HepG2 (cell line): ENCODE measurements around the gene NT5DC1. TPM values are rescaled to one million over a fixed set of nuclear protein-coding genes. Genes with fewer than 3 reads are reported as not detected.

ENCODE experiments used
- ATAC-seq: fragments of 200-7000 bp; cut with Tn5 transposase; 3 replicates; pipeline ENCODE4 v1.9.1; 2020; ENCODE audit warnings: mild to moderate bottlenecking, moderate library complexity
- BruUV-seq: library from RNA; stranded (reverse); fragments of 400-500 nt; replicated peaks from 2 replicates; lab custom pipeline; 2021; lab: Mats Ljungman, UMichigan
- CTCF ChIA-PET: fragments of 300-600 bp; formaldehyde crosslinking; extraction: SDS; loops from one replicate; lab custom pipeline; 2021; ENCODE audit warnings: low total read pairs, inconsistent platforms, low intra/inter-chr PET ratio; lab: Yijun Ruan, JAX
- POLR2A ChIA-PET: fragments of 350-600 bp; sonication (Branson Sonifier 250); formaldehyde crosslinking; loops from one replicate; lab custom pipeline; 2020; ENCODE audit warnings: antibody characterized with exemption, inconsistent platforms; lab: Yijun Ruan, JAX
- DNase-seq: peaks from one replicate; pipeline ENCODE4 v3.0.0-alpha.2; 2015; ENCODE audit warnings: low spot score
- FAIRE-seq: peaks from 3 replicates; lab custom pipeline; 2011; peaks lifted over from hg19 to GRCh38; lab: Jason Lieb, UNC
- H2AFZ ChIP-seq: one replicate; pipeline ENCODE4 v1.6.1; 2011; ENCODE audit warnings: low read length, inconsistent platforms
- H3K27ac ChIP-seq: fragments of 300-600 bp; 3 replicates; pipeline ENCODE4 v1.8.0; 2011; ENCODE audit warnings: mixed run types, mild to moderate bottlenecking, mixed read lengths, low read length, inconsistent platforms; ENCODE audit not compliant: insufficient read depth; ENCODE audit errors: extremely low read length
- H3K27me3 ChIP-seq, 2 experiments: fragments of 200-600 bp in 1 of 2; 2 replicates in 1 of 2; 3 replicates in 1 of 2; pipeline versions ENCODE4 v1.6.0 to v1.8.0; 2011; ENCODE audit warnings: low read length in 2 of 2, mild to moderate bottlenecking in 2 of 2, moderate library complexity in 2 of 2, inconsistent platforms in 1 of 2; ENCODE audit not compliant: insufficient read depth in 2 of 2, control insufficient read depth in 1 of 2
- H3K36me3 ChIP-seq, 2 experiments: fragments of 200-600 bp in 1 of 2; replicated peaks in 1 of 2; 2 replicates in 1 of 2; 3 replicates in 1 of 2; pipeline versions ENCODE4 v1.5.1 to v1.8.0; 2011; ENCODE audit warnings: low read length in 2 of 2, inconsistent platforms in 1 of 2; ENCODE audit not compliant: insufficient read depth in 2 of 2, control insufficient read depth in 1 of 2
- H3K4me1 ChIP-seq: 2 replicates; pipeline ENCODE4 v1.5.1; 2012; ENCODE audit warnings: low read length, inconsistent platforms; ENCODE audit not compliant: insufficient read depth
- H3K4me2 ChIP-seq: 2 replicates; pipeline ENCODE4 v1.6.0; 2011; ENCODE audit warnings: low read depth, low read length, inconsistent platforms
- H3K4me3 ChIP-seq, 3 experiments: fragments of 200-600 bp in 1 of 3; sonication (generic), shearing (Covaris generic) in 1 of 3; replicated peaks in 1 of 3; 2 replicates each; pipeline ENCODE4 v1.5.1; 2011 to 2016; ENCODE audit warnings: low read length in 3 of 3, inconsistent platforms in 2 of 3, low read depth in 2 of 3, mild to moderate bottlenecking in 2 of 3, control low read depth in 1 of 3, mixed read lengths in 1 of 3; ENCODE audit not compliant: insufficient read depth in 1 of 3
- H3K79me2 ChIP-seq: one replicate; pipeline ENCODE4 v1.6.1; 2011; ENCODE audit warnings: low read length, inconsistent platforms; ENCODE audit not compliant: insufficient read depth
- H3K9ac ChIP-seq: 2 replicates; pipeline ENCODE4 v1.6.0; 2011; ENCODE audit warnings: mild to moderate bottlenecking, low read depth, low read length, inconsistent platforms; ENCODE audit not compliant: insufficient read depth
- H3K9me3 ChIP-seq: 2 replicates; pipeline ENCODE4 v1.5.1; 2012; ENCODE audit warnings: mild to moderate bottlenecking, low read length
- H4K20me1 ChIP-seq: 2 replicates; pipeline ENCODE4 v1.6.0; 2011; ENCODE audit warnings: inconsistent platforms, mild to moderate bottlenecking, low read length, moderate library complexity; ENCODE audit not compliant: insufficient read depth
- ETV5 ChIP-seq: IDR thresholded peaks from 2 replicates; pipeline ENCODE4 v1.6.1; 2018; ENCODE audit warnings: missing biosample characterization, missing genetic modification reagents, inconsistent platforms, borderline replicate concordance
- HHEX ChIP-seq: IDR thresholded peaks from 2 replicates; pipeline ENCODE4 v1.6.1; 2016; ENCODE audit warnings: control low read depth
- ISX ChIP-seq: sonication (generic); formaldehyde crosslinking; conservative IDR thresholded peaks from 2 replicates; pipeline ENCODE4 v1.5.0; 2020; ENCODE audit warnings: missing genetic modification reagents
- MBNL3 ChIP-seq: fragments of 250-450 bp; sonication (Bioruptor Pico); conservative IDR thresholded peaks from 2 replicates; pipeline ENCODE4 v1.8.0; 2022; ENCODE audit warnings: mild to moderate bottlenecking, inconsistent platforms
- MXI1 ChIP-seq: IDR thresholded peaks from 3 replicates; pipeline ENCODE4 v1.6.1; 2012; ENCODE audit warnings: low read depth, low read length, inconsistent platforms, borderline replicate concordance
- SALL2 ChIP-seq: sonication (generic); formaldehyde crosslinking; IDR thresholded peaks from 2 replicates; pipeline ENCODE4 v1.8.1; 2023; ENCODE audit warnings: mild to moderate bottlenecking, missing genetic modification reagents, inconsistent platforms
- TEAD2 ChIP-seq: sonication (generic); formaldehyde crosslinking; IDR thresholded peaks from 2 replicates; pipeline ENCODE4 v1.9.0; 2021; ENCODE audit warnings: missing genetic modification reagents
- ZNF256 ChIP-seq: sonication (generic); formaldehyde crosslinking; conservative IDR thresholded peaks from 2 replicates; pipeline ENCODE4 v1.4.0; 2020; ENCODE audit warnings: missing genetic modification reagents
- ZNF337 ChIP-seq: sonication (generic); formaldehyde crosslinking; IDR thresholded peaks from 2 replicates; pipeline ENCODE4 v1.5.1; 2020; ENCODE audit warnings: missing genetic modification reagents, low read depth, mild to moderate bottlenecking, borderline replicate concordance
- ZNF570 ChIP-seq: sonication (generic); formaldehyde crosslinking; IDR thresholded peaks from 2 replicates; pipeline ENCODE4 v1.4.0; 2020; ENCODE audit warnings: mild to moderate bottlenecking, missing genetic modification reagents, borderline replicate concordance
- ZNF674 ChIP-seq: sonication (generic); formaldehyde crosslinking; IDR thresholded peaks from 2 replicates; pipeline ENCODE4 v1.5.0; 2020; ENCODE audit warnings: low read depth, mild to moderate bottlenecking, missing genetic modification reagents
- ZNF772 ChIP-seq: sonication (generic); formaldehyde crosslinking; IDR thresholded peaks from 2 replicates; pipeline ENCODE4 v1.5.0; 2020; ENCODE audit warnings: mild to moderate bottlenecking, missing genetic modification reagents
- ZNF792 ChIP-seq: IDR thresholded peaks from 2 replicates; pipeline ENCODE4 v1.6.1; 2016
- ZNF83 ChIP-seq: sonication (generic); formaldehyde crosslinking; IDR thresholded peaks from 2 replicates; pipeline ENCODE4 v1.4.0; 2020; ENCODE audit warnings: missing genetic modification reagents, mild to moderate bottlenecking, borderline replicate concordance
- WGBS: methylation state at CpG from one replicate; pipeline ENCODE4 v1.1.6; 2017; ENCODE audit warnings: low lambda C conversion rate; 5-methylcytosine and 5-hydroxymethylcytosine counted together
- in situ Hi-C: cut with HindIII; loops from 2 replicates; pipeline ENCODE4 v1.10.0; 2017; ENCODE audit warnings: low pct_unique_long_range_greater_than_20kb; ENCODE audit not compliant: extremely low pct_ligation_motif_present
- intact Hi-C: fragments of 100-400 bp; cut with micrococcal nuclease; formaldehyde crosslinking; loops from one replicate; pipeline ENCODE4 v1.10.0; 2022; ENCODE audit not compliant: unreplicated experiment
- polyA plus RNA-seq, 8 experiments: library from polyadenylated mRNA; depleted of rRNA in 3 of 8; stranded (reverse) in 7 of 8; unstranded in 1 of 8; fragments of >200 nt; fragmentation: Illumina TruSeq in 4 of 8; extraction: Trizol in 4 of 8; gene quantifications; 2 replicates each; pipeline versions ENCODE4 v1.2.1 to v1.2.3, GENCODE V29; 2011 to 2016; ENCODE audit warnings: low read depth in 4 of 8, missing spikeins in 1 of 8, mixed read lengths in 1 of 8; ENCODE audit not compliant: insufficient read depth in 1 of 8
- total RNA-seq, 5 experiments: library from RNA; depleted of rRNA; stranded (reverse); fragments of >200 nt; fragmentation: Illumina TruSeq; extraction: Trizol; gene quantifications; 2 replicates each; pipeline ENCODE4 v1.2.3, GENCODE V29; 2016; ENCODE audit warnings: low read depth in 1 of 5
- TF ChIP-seq, protein P1 (sequence below): sonication (generic); formaldehyde crosslinking; IDR thresholded peaks from 2 replicates; pipeline ENCODE4 v1.4.0; 2020; ENCODE audit warnings: missing genetic modification reagents, borderline replicate concordance
- TF ChIP-seq, protein P2 (sequence below): sonication (generic); formaldehyde crosslinking; IDR thresholded peaks from 2 replicates; pipeline ENCODE4 v1.5.1; 2020; ENCODE audit warnings: missing genetic modification reagents, mild to moderate bottlenecking, borderline replicate concordance
- TF ChIP-seq, protein P3 (sequence below): IDR thresholded peaks from 2 replicates; pipeline ENCODE4 v1.6.1; 2016; ENCODE audit warnings: low read depth, control low read depth

NT5DC1 gene
- total and polyA plus RNA-seq, 2 of the 13 experiments (the other 11 are each of a cell fraction or from before 2014, with no cell fraction given) = 27.0 to 56.1 TPM

DNA sequence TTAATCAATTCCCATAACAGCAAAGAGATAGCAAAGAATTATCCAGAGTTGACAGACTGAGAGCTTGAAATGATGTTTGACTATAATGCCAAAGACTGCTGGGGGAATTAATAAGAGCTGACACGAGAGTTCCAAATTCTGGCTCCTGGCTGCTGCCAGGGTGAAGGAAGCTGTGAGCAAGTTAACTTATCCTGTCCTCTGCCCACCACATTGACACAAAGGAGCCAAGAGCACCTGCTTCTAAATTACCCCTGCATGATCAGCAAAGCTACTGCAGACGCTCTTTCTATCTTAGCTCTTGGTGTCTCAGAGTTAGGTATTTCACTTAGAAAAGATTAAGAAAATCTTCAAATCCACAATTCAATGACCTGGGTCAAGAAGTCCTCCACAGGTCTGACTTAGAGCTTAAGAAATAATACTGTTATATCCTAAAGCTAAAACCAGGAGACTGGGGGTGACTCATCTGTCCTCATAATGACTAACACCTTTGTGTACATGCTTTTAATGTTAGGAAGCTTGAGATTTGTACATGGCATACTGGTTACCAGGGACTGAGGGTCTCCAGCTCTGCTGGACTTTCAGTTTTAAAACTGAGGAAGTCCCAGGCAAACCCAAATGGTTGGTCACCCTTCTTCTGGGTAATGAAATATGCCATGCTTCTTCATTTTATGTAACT lies 26.8 kb upstream of the NT5DC1 start (continued):
- TF ChIP-seq, protein P1, sequence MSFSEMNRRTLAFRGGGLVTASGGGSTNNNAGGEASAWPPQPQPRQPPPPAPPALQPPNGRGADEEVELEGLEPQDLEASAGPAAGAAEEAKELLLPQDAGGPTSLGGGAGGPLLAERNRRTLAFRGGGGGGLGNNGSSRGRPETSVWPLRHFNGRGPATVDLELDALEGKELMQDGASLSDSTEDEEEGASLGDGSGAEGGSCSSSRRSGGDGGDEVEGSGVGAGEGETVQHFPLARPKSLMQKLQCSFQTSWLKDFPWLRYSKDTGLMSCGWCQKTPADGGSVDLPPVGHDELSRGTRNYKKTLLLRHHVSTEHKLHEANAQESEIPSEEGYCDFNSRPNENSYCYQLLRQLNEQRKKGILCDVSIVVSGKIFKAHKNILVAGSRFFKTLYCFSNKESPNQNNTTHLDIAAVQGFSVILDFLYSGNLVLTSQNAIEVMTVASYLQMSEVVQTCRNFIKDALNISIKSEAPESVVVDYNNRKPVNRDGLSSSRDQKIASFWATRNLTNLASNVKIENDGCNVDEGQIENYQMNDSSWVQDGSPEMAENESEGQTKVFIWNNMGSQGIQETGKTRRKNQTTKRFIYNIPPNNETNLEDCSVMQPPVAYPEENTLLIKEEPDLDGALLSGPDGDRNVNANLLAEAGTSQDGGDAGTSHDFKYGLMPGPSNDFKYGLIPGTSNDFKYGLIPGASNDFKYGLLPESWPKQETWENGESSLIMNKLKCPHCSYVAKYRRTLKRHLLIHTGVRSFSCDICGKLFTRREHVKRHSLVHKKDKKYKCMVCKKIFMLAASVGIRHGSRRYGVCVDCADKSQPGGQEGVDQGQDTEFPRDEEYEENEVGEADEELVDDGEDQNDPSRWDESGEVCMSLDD = no peak
- TF ChIP-seq ETV5 (CRISPR knock-in tag) = no peak
- TF ChIP-seq ISX = no peak
- no peak for TF ChIP-seq ZNF337 (CRISPR knock-in tag)
- no peak for TF ChIP-seq ZNF570 (CRISPR knock-in tag)
- TF ChIP-seq, protein P2, sequence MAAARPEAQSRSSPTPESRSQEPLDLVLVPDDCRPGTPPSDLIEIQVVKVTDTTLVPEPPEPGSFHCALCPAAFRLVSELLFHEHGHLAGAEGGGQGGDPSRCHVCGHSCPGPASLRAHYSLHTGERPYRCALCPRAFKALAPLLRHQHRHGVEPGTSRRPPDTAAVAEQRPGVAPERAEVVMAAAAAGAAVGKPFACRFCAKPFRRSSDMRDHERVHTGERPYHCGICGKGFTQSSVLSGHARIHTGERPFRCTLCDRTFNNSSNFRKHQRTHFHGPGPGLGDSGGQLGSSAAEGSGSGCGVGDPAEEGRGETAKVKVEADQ = no peak
- TF ChIP-seq MXI1 = peak; percentile 35; the same call in 1 of the 3 replicates

DNA sequence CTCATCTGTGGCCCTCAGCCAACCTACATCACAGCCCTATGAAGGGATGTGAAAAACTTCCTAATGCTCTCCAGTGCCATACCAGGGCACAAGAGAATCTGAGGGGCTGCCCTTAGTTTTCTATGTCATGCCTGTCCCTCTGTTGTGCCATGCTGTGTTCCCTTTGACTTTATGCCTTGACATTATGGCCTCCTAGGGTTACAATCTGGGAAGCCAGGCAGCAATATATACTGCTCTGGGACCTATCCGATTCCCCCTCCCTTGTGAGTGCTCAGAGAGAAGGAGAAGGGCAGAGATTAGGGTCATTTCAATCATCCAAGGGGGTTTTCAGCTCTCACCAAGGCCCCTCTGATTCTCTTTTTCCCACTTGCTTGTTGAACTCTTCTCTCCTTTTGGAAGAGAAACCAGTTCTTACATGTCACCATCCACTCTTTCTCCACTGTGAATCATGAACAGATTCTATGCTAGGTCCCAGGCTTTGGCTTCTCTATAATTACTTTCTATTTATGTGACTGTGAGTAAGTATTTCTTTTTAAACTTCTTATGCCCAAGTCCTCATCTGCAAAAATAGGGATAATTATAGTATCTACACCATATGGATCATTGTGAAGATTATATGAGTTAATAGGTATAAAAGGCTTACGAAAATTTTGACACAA lies 25.8 kb upstream of the NT5DC1 start:
- intact Hi-C loops (no loop called here), in situ Hi-C loops (no loop called here)
- BruUV-seq = no TSS peak
- Histone ChIP-seq H3K4me1 (peaks cover 58% of the 10 kb centered on the region), H3K27me3 (no peaks in the 10 kb centered on the region), H3K4me2 (no peak overlapping the region), H3K4me3 (no peak overlapping the region), H3K79me2 (no peaks in the 10 kb centered on the region), H3K36me3 (no peaks in the 10 kb centered on the region), H3K27ac (no peak overlapping the region), H3K9me3 (no peaks in the 10 kb centered on the region), H4K20me1 (no peaks in the 10 kb centered on the region), H2AFZ (peak overlapping the region; percentile 6), H3K9ac (no peak overlapping the region)
- ChIA-PET CTCF (no interaction called here), POLR2A (interaction anchor here (1.5 to 3.5 kb wide), 2 partner anchors 14 to 26 kb away, joined by 21 to 24 read pairs; partner anchors contain the start of genes FRK and NT5DC1)
- DNase-seq = no peak
- no peak for ATAC-seq
- over 99% methylated on average over 2 of the region's 2 CpGs for WGBS
- no peak for FAIRE-seq
- TF ChIP-seq ZNF256 (CRISPR knock-in tag) (no peak), ZNF792 (no peak), SALL2 (no peak), ZNF772 (CRISPR knock-in tag) (no peak), ZNF674 (no peak), TEAD2 (CRISPR knock-in tag) (no peak), ZNF83 (no peak), HHEX (CRISPR knock-in tag) (no peak), MBNL3 (CRISPR knock-in tag) (no peak)
- TF ChIP-seq, protein P3, sequence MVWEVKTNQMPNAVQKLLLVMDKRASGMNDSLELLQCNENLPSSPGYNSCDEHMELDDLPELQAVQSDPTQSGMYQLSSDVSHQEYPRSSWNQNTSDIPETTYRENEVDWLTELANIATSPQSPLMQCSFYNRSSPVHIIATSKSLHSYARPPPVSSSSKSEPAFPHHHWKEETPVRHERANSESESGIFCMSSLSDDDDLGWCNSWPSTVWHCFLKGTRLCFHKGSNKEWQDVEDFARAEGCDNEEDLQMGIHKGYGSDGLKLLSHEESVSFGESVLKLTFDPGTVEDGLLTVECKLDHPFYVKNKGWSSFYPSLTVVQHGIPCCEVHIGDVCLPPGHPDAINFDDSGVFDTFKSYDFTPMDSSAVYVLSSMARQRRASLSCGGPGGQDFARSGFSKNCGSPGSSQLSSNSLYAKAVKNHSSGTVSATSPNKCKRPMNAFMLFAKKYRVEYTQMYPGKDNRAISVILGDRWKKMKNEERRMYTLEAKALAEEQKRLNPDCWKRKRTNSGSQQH = no peak
